WTC11 (cell line): ENCODE results near the gene PDSS2.

Experiments
- ARID4B ChIP-seq: sonication (generic); formaldehyde crosslinking; IDR thresholded peaks from 2 replicates; pipeline ENCODE4 v1.8.0; 2023; ENCODE audit warnings: missing genetic modification reagents, mild to moderate bottlenecking, borderline replicate concordance
- ATF2 ChIP-seq: sonication (generic); formaldehyde crosslinking; IDR thresholded peaks from 2 replicates; pipeline ENCODE4 v1.8.1; 2022; ENCODE audit warnings: low read depth, missing genetic modification reagents, borderline replicate concordance
- CTCF ChIP-seq: fragments of 200-600 bp; IDR thresholded peaks from 2 replicates; pipeline ENCODE4 v1.8.0; 2022; ENCODE audit warnings: antibody characterized with exemption
- NFYB ChIP-seq: sonication (generic); formaldehyde crosslinking; conservative IDR thresholded peaks from 2 replicates; pipeline ENCODE4 v1.8.0; 2022; ENCODE audit warnings: low read depth, missing genetic modification reagents
- PRDM15 ChIP-seq: sonication (generic); formaldehyde crosslinking; IDR thresholded peaks from 2 replicates; pipeline ENCODE4 v1.8.0; 2022; ENCODE audit warnings: missing genetic modification reagents
- USF2 ChIP-seq: sonication (generic); formaldehyde crosslinking; IDR thresholded peaks from 2 replicates; pipeline ENCODE4 v1.8.1; 2023; ENCODE audit warnings: mild to moderate bottlenecking, missing genetic modification reagents, moderate library complexity
- ZNF281 ChIP-seq: sonication (generic); formaldehyde crosslinking; IDR thresholded peaks from 2 replicates; pipeline ENCODE4 v1.8.0; 2023; ENCODE audit warnings: mild to moderate bottlenecking, missing genetic modification reagents
- ZNF416 ChIP-seq: fragments of 250-450 bp; sonication (Bioruptor Pico); IDR thresholded peaks from 2 replicates; pipeline ENCODE4 v1.9.0; 2021; ENCODE audit warnings: mild to moderate bottlenecking, inconsistent platforms

GRCh38 chr6:107345393-107345792 lies 114.0 kb downstream of the PDSS2 start:
- TF ChIP-seq ARID4B (CRISPR knock-in tag) (no peak), CTCF (no peak), USF2 (CRISPR knock-in tag) (no peak), NFYB (CRISPR knock-in tag) (no peak), ZNF281 (CRISPR knock-in tag) (no peak), PRDM15 (no peak), ZNF416 (CRISPR knock-in tag) (no peak), ATF2 (CRISPR knock-in tag) (no peak)
